Fibroblast of lung (primary cell): ENCODE data around the gene FAM234B.

Source experiments
- EZH2 ChIP-seq: IDR thresholded peaks from 2 replicates; pipeline ENCODE4 v1.5.1; 2012; ENCODE audit warnings: low read length, control low read depth, mild to moderate bottlenecking; ENCODE audit errors: missing control alignments
- TF ChIP-seq, protein P1 (sequence below), 2 donors: IDR thresholded peaks in 1 of 2; conservative IDR thresholded peaks in 1 of 2; 1 replicate in 1 of 2; 2 replicates in 1 of 2; pipeline ENCODE4 v1.5.1; 2011 to 2012; ENCODE audit warnings: low read length in 2 of 2, control low read depth in 1 of 2, inconsistent platforms in 1 of 2, low read depth in 1 of 2, mild to moderate bottlenecking in 1 of 2

GRCh38 chr12:13104409-13104808 is 60.2 kb downstream of the FAM234B start:
- TF ChIP-seq, protein P1, sequence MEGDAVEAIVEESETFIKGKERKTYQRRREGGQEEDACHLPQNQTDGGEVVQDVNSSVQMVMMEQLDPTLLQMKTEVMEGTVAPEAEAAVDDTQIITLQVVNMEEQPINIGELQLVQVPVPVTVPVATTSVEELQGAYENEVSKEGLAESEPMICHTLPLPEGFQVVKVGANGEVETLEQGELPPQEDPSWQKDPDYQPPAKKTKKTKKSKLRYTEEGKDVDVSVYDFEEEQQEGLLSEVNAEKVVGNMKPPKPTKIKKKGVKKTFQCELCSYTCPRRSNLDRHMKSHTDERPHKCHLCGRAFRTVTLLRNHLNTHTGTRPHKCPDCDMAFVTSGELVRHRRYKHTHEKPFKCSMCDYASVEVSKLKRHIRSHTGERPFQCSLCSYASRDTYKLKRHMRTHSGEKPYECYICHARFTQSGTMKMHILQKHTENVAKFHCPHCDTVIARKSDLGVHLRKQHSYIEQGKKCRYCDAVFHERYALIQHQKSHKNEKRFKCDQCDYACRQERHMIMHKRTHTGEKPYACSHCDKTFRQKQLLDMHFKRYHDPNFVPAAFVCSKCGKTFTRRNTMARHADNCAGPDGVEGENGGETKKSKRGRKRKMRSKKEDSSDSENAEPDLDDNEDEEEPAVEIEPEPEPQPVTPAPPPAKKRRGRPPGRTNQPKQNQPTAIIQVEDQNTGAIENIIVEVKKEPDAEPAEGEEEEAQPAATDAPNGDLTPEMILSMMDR (conservative IDR thresholded peaks at IDR 0.05 in 1 of 2, IDR thresholded peaks at IDR 0.05 in 1 of 2; ENCODE audit: low read depth in 1 of 2, low read length in 2 of 2): no peak
- TF ChIP-seq EZH2: no peak
